Spleen (tissue), 7 donors: ENCODE measurements around the gene ATP10D.

Experiments used
- CTCF ChIP-seq, 11 experiments: fragments of 200-600 bp in 7 of 11; fragments of 450-650 bp in 4 of 11; sonication (generic) in 4 of 11; IDR thresholded peaks in 8 of 11; conservative IDR thresholded peaks in 3 of 11; 1 replicate in 7 of 11; 2 replicates in 4 of 11; pipeline versions ENCODE4 v1.4.0 to v1.8.0; 2016 to 2021; ENCODE audit warnings: antibody characterized with exemption in 11 of 11, inconsistent platforms in 4 of 11, mild to moderate bottlenecking in 1 of 11
- POLR2AphosphoS5 ChIP-seq, 3 donors: sonication (generic); formaldehyde crosslinking; IDR thresholded peaks; one replicate each; pipeline ENCODE4 v1.5.1; 2017; ENCODE audit warnings: antibody characterized with exemption in 3 of 3
- donor health status: DM: no; HTN: no; CAD: no; lungs with moderate emphysema.
- donor health status: DM: no; HTN: no; CAD: no.
- donor health status: DM: no; HTN: no; CAD: no.

- TF ChIP-seq CTCF (IDR thresholded peaks at IDR 0.05 in 8 of 11, conservative IDR thresholded peaks at IDR 0.05 in 3 of 11) (no peak), POLR2AphosphoS5 (IDR thresholded peaks at IDR 0.05) (no peak)
Measured at GRCh38 chr4:47505147-47505546, 20.1 kb downstream of the ATP10D start.
